WERI-Rb-1 (cell line): ENCODE measurements around the gene DGLUCY.
"Not testable (repeated sequence)": the region's sequence is repeated elsewhere in the genome, so short reads cannot be mapped to it uniquely, and the experiment has no call there.

ENCODE experiments used
- DNase-seq: peaks from one replicate; pipeline ENCODE4 v3.0.0-alpha.2; 2020
- H3K27ac ChIP-seq: fragments of 250-450 bp; sonication (Bioruptor Pico); 2 replicates; pipeline ENCODE4 v1.5.1; 2020; ENCODE audit warnings: mild to moderate bottlenecking, moderate library complexity
- H3K27me3 ChIP-seq: fragments of 250-450 bp; sonication (Bioruptor Pico); 2 replicates; pipeline ENCODE4 v1.5.1; 2021; ENCODE audit warnings: mild to moderate bottlenecking, low read depth, moderate library complexity; ENCODE audit not compliant: insufficient read depth, severe bottlenecking
- H3K36me3 ChIP-seq: fragments of 250-450 bp; sonication (Bioruptor Pico); 2 replicates; pipeline ENCODE4 v1.5.1; 2020; ENCODE audit warnings: mild to moderate bottlenecking, moderate library complexity
- H3K4me3 ChIP-seq: 2 replicates; pipeline ENCODE4 v1.5.1; 2011; ENCODE audit warnings: low read depth, mild to moderate bottlenecking, control low read depth, low read length
- H3K9me3 ChIP-seq: fragments of 250-450 bp; sonication (Bioruptor Pico); 2 replicates; pipeline ENCODE4 v1.5.1; 2021; ENCODE audit warnings: mild to moderate bottlenecking, moderate library complexity; ENCODE audit not compliant: severe bottlenecking
- CTCF ChIP-seq: IDR thresholded peaks from 2 replicates; pipeline ENCODE4 v1.5.1; 2011; ENCODE audit warnings: low read depth, mild to moderate bottlenecking, control low read depth, inconsistent platforms, low read length

The DGLUCY gene

GRCh38 chr14:91119556-91120311 lies 5.9 kb downstream of the DGLUCY start:
- H3K27me3 ChIP-seq, result no peaks in the 10 kb centered on the region
- H3K36me3 ChIP-seq, result no peaks in the 10 kb centered on the region
- no peak for TF ChIP-seq CTCF
- H3K9me3 ChIP-seq, result no peaks in the 10 kb centered on the region
- DNase-seq, result no peak
- no peak overlapping the region for H3K4me3 ChIP-seq
- no peak overlapping the region for H3K27ac ChIP-seq

- no peaks in the 10 kb centered on the region for H3K9me3 ChIP-seq
- H3K27ac ChIP-seq, result no peak overlapping the region
- H3K27me3 ChIP-seq, result no peaks in the 10 kb centered on the region
- DNase-seq, result no peak
- H3K36me3 ChIP-seq, result no peaks in the 10 kb centered on the region
- no peak for TF ChIP-seq CTCF
- no peak overlapping the region for H3K4me3 ChIP-seq
Measured at GRCh38 chr14:91123201-91123600, 9.3 kb downstream of the DGLUCY start.

GRCh38 chr14:91124406-91125270 lies 10.8 kb downstream of the DGLUCY start:
- DNase-seq, H3K4me3 ChIP-seq, H3K9me3 ChIP-seq, H3K27ac ChIP-seq, H3K27me3 ChIP-seq, H3K36me3 ChIP-seq: not testable (repeated sequence)

- no peak for DNase-seq
- Histone ChIP-seq H3K36me3 (no peaks in the 10 kb centered on the region), H3K9me3 (no peaks in the 10 kb centered on the region), H3K27me3 (no peaks in the 10 kb centered on the region), H3K4me3 (no peak overlapping the region), H3K27ac (no peak overlapping the region)
- no peak for TF ChIP-seq CTCF
Measured at GRCh38 chr14:91125271-91125660, 11.4 kb downstream of the DGLUCY start.

GRCh38 chr14:91125801-91126200 lies 11.9 kb downstream of the DGLUCY start:
- TF ChIP-seq CTCF, result no peak
- H3K9me3 ChIP-seq, result no peaks in the 10 kb centered on the region
- no peaks in the 10 kb centered on the region for H3K36me3 ChIP-seq
- no peak overlapping the region for H3K27ac ChIP-seq
- DNase-seq, result no peak
- H3K27me3 ChIP-seq, result no peaks in the 10 kb centered on the region
- no peak overlapping the region for H3K4me3 ChIP-seq

GRCh38 chr14:91126761-91127160 lies 12.9 kb downstream of the DGLUCY start:
- H3K4me3 ChIP-seq, result no peak overlapping the region
- no peak overlapping the region for H3K27ac ChIP-seq
- H3K9me3 ChIP-seq, result no peaks in the 10 kb centered on the region
- DNase-seq, result no peak
- no peaks in the 10 kb centered on the region for H3K36me3 ChIP-seq
- TF ChIP-seq CTCF, result no peak
- no peaks in the 10 kb centered on the region for H3K27me3 ChIP-seq
